Activated naive CD4-positive, alpha-beta T cell treated with anti-CD3 and anti-CD28 coated beads, Interleukin-2, amount 50 U/mL, for 72 hours (primary cell): ENCODE results near the gene TAS1R1. TPM values are rescaled to one million over a fixed set of nuclear protein-coding genes. Genes with fewer than 3 reads are reported as not detected.

Experiments
- ATAC-seq, 2 donors: fragments of 150-1000 bp; cut with Tn5 transposase; 2 replicates each; pipeline ENCODE4 v1.10.0; 2021; ENCODE audit warnings: mild to moderate bottlenecking in 2 of 2, moderate library complexity in 2 of 2
- DNase-seq, 2 donors: peaks; one replicate each; pipeline ENCODE4 v3.0.0; 2021 to 2022; ENCODE audit warnings: low spot score in 2 of 2
- H3K27ac Mint-ChIP-seq, 2 donors: one replicate each; pipeline ENCODE4 v1.8.0; 2022; ENCODE audit warnings: mild to moderate bottlenecking in 2 of 2, mixed read lengths in 2 of 2
- H3K36me3 Mint-ChIP-seq, 2 donors: one replicate each; pipeline ENCODE4 v1.8.0; 2022; ENCODE audit warnings: mixed read lengths in 2 of 2
- H3K9me3 Mint-ChIP-seq, 2 donors: one replicate each; pipeline ENCODE4 v1.8.0; 2022; ENCODE audit warnings: mixed read lengths in 2 of 2
- total RNA-seq, 2 donors: library from RNA; stranded (reverse); gene quantifications; one replicate each; pipeline ENCODE4 v1.2.3, GENCODE V29; 2022

TAS1R1 gene
- not detected for total RNA-seq

GRCh38 chr1:6554907-6555778 lies at the start of gene TAS1R1:
Gene TAS1R1 (plus strand): TSS chr1:6555307. CDS start chr1:6555374, 67 bp downstream.
- H3K9me3 Mint-ChIP-seq: no peaks in the 10 kb centered on the region
- H3K27ac Mint-ChIP-seq: peak within 1 kb of the TSS in 1 of 2 donors; percentile 70

GRCh38 chr1:6505367-6506209 lies 49.5 kb upstream of the TAS1R1 start:
- ATAC-seq: no peak
- Mint-ChIP-seq H3K9me3 (no peaks in the 10 kb centered on the region), H3K36me3 (no peaks in the 10 kb centered on the region), H3K27ac (no peak overlapping the region)
- no peak for DNase-seq

More at GRCh38 chr1:6554907-6555778, at the start of gene TAS1R1:
- no peak for ATAC-seq
- no peak for DNase-seq
- H3K36me3 Mint-ChIP-seq: no peaks in the 10 kb centered on the region

GRCh38 chr1:6506210-6507036 lies 48.7 kb upstream of the TAS1R1 start:
- Mint-ChIP-seq H3K27ac (no peak overlapping the region), H3K36me3 (no peaks in the 10 kb centered on the region), H3K9me3 (no peaks in the 10 kb centered on the region)
- DNase-seq (no peak), ATAC-seq (no peak)

- Mint-ChIP-seq H3K36me3 (no peaks in the 10 kb centered on the region), H3K27ac (no peak overlapping the region), H3K9me3 (no peaks in the 10 kb centered on the region)
- no peak for DNase-seq
- ATAC-seq: no peak
These were observed 48.1 kb upstream of the TAS1R1 start for GRCh38 chr1:6507037-6507428.

- DNase-seq (no peak), ATAC-seq (no peak)
- Mint-ChIP-seq H3K9me3 (no peaks in the 10 kb centered on the region), H3K27ac (no peak overlapping the region), H3K36me3 (no peaks in the 10 kb centered on the region)
These were observed 47.6 kb upstream of the TAS1R1 start for GRCh38 chr1:6507461-6507911.

- H3K9me3 Mint-ChIP-seq: no peaks in the 10 kb centered on the region
- H3K27ac Mint-ChIP-seq: no peak overlapping the region
- H3K36me3 Mint-ChIP-seq: no peaks in the 10 kb centered on the region
- no peak for DNase-seq
- no peak for ATAC-seq
These were observed 46.8 kb upstream of the TAS1R1 start for GRCh38 chr1:6508154-6508815.

GRCh38 chr1:6508816-6509189 lies 46.3 kb upstream of the TAS1R1 start:
- H3K27ac Mint-ChIP-seq: no peak overlapping the region
- no peak for ATAC-seq
- no peaks in the 10 kb centered on the region for H3K36me3 Mint-ChIP-seq
- no peaks in the 10 kb centered on the region for H3K9me3 Mint-ChIP-seq
- DNase-seq: no peak

- Mint-ChIP-seq H3K36me3 (no peaks in the 10 kb centered on the region), H3K27ac (no peak overlapping the region), H3K9me3 (no peaks in the 10 kb centered on the region)
- ATAC-seq (no peak), DNase-seq (no peak)
These were observed 45.7 kb upstream of the TAS1R1 start for GRCh38 chr1:6509220-6509918.

- Mint-ChIP-seq H3K27ac (no peak overlapping the region), H3K36me3 (no peaks in the 10 kb centered on the region), H3K9me3 (no peaks in the 10 kb centered on the region)
- DNase-seq (no peak), ATAC-seq (no peak)
These were observed 45.2 kb upstream of the TAS1R1 start for GRCh38 chr1:6509919-6510291.

GRCh38 chr1:6510493-6510892 lies 44.6 kb upstream of the TAS1R1 start:
- no peak for ATAC-seq
- no peaks in the 10 kb centered on the region for H3K36me3 Mint-ChIP-seq
- H3K9me3 Mint-ChIP-seq: no peaks in the 10 kb centered on the region
- H3K27ac Mint-ChIP-seq: no peak overlapping the region
- DNase-seq: no peak

GRCh38 chr1:6511056-6511455 lies 44.1 kb upstream of the TAS1R1 start:
- ATAC-seq (no peak), DNase-seq (no peak)
- Mint-ChIP-seq H3K27ac (no peak overlapping the region), H3K9me3 (no peaks in the 10 kb centered on the region), H3K36me3 (no peaks in the 10 kb centered on the region)

- Mint-ChIP-seq H3K27ac (no peak overlapping the region), H3K9me3 (no peaks in the 10 kb centered on the region)
- no peak for ATAC-seq
These were observed 43.4 kb upstream of the TAS1R1 start for GRCh38 chr1:6511561-6512244.

GRCh38 chr1:6512245-6512907 lies 42.7 kb upstream of the TAS1R1 start:
- H3K9me3 Mint-ChIP-seq: no peaks in the 10 kb centered on the region
- DNase-seq: no peak
- no peak for ATAC-seq
- no peak overlapping the region for H3K27ac Mint-ChIP-seq
- no peaks in the 10 kb centered on the region for H3K36me3 Mint-ChIP-seq

More at GRCh38 chr1:6511561-6512244, 43.4 kb upstream of the TAS1R1 start:
- H3K36me3 Mint-ChIP-seq: no peaks in the 10 kb centered on the region
- DNase-seq: no peak

GRCh38 chr1:6512908-6513280 lies 42.2 kb upstream of the TAS1R1 start:
- DNase-seq (no peak), ATAC-seq (no peak)
- Mint-ChIP-seq H3K9me3 (no peaks in the 10 kb centered on the region), H3K36me3 (no peaks in the 10 kb centered on the region), H3K27ac (no peak overlapping the region)

- DNase-seq: no peak
- no peaks in the 10 kb centered on the region for H3K36me3 Mint-ChIP-seq
- ATAC-seq: no peak
- H3K27ac Mint-ChIP-seq: no peak overlapping the region
- H3K9me3 Mint-ChIP-seq: no peaks in the 10 kb centered on the region
These were observed 41.7 kb upstream of the TAS1R1 start for GRCh38 chr1:6513320-6513801.
